ENCODE measurements around the gene KRT8.

Gene KRT8

DNA sequence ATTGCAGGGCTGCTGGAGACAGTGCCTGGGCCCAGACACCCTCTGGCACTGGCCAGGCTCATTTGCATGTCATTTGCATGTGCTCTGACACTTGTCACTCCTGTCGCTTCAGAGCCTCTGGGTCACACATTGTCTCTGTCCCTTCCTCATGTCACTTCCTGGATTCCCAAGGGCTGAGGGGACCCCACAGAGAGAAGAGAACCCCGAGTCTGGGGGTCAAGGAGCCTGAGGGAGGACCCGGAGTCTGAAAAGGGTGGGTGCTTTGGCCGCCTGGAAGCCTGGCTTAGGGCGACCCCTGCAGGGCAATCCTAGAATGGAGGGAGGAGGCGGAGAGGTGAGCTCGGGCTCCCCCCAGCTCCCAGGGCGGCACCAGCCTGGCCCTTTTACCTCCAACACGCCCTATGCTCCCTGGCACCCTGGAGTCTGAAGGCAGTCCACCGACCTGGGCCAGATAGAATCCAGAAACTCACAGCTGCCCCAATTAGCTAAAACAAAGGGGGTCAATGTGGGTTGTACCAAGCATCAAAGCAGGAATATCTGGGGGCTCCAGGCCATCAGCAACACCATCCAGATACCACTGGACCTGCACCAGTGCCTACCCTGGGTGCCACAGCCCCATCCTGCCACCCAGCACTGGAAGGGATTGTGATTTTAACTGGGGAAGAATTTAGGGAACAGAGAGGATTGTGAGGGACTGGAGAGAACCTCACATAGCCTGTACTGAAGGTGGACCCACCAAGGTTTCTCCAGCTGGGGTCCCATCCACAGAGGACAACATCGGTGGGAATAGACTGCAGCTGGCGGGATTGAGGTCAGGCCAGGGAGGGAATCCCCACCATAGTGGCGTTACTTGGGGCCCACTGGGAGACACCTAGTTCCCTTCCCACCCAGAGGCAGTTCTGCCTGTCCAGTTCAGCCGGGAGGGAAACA is 34.2 kb downstream of the KRT8 start:
- TF ChIP-seq CTCF (IDR thresholded peaks at IDR 0.05; ENCODE audit: extremely low read depth, insufficient read depth, missing control alignments), result peak; percentile 73
- DNase-seq (ENCODE audit: low spot score), result peak; percentile 85

DNA sequence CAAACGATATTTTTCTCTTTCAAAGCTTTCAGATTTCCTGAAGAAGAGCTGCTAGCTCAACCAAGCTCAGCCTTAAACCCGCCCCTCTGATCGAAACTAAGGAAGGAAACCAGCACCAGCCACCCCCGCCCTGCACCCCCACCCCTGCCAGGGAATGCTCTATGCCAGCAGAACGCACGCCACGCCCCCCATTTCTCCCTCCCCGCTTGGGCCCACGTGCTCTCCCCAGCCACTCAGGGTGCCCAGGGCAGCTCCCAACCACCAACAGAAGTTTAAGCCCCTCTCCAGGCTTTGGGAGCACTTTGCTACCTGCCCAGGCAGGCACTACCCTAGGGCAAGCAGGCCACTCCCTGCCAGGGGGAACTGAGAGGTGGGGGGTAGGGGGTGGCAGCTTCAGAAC is 37.2 kb downstream of the KRT8 start:
- in situ Hi-C loops (cut with MboI; ENCODE audit: low pct_unique_long_range_greater_than_20kb, low sequenced_read_pairs, unreplicated experiment), result no loop called here
- TF ChIP-seq CTCF (IDR thresholded peaks at IDR 0.05; ENCODE audit: extremely low read depth, insufficient read depth, missing control alignments), result no peak
- no peak for DNase-seq (ENCODE audit: low spot score)

More for the DNA sequence above, 34.2 kb downstream of the KRT8 start:
- in situ Hi-C loops (cut with MboI; ENCODE audit: low pct_unique_long_range_greater_than_20kb, low sequenced_read_pairs, unreplicated experiment), result no loop called here

- no peak for TF ChIP-seq CTCF (IDR thresholded peaks at IDR 0.05; ENCODE audit: extremely low read depth, insufficient read depth, missing control alignments)
- no peak for DNase-seq (ENCODE audit: low spot score)
- in situ Hi-C loops (cut with MboI; ENCODE audit: low pct_unique_long_range_greater_than_20kb, low sequenced_read_pairs, unreplicated experiment), result no loop called here
These were observed 37.7 kb downstream of the KRT8 start for GRCh38 chr12:52867152-52867551.

DNA sequence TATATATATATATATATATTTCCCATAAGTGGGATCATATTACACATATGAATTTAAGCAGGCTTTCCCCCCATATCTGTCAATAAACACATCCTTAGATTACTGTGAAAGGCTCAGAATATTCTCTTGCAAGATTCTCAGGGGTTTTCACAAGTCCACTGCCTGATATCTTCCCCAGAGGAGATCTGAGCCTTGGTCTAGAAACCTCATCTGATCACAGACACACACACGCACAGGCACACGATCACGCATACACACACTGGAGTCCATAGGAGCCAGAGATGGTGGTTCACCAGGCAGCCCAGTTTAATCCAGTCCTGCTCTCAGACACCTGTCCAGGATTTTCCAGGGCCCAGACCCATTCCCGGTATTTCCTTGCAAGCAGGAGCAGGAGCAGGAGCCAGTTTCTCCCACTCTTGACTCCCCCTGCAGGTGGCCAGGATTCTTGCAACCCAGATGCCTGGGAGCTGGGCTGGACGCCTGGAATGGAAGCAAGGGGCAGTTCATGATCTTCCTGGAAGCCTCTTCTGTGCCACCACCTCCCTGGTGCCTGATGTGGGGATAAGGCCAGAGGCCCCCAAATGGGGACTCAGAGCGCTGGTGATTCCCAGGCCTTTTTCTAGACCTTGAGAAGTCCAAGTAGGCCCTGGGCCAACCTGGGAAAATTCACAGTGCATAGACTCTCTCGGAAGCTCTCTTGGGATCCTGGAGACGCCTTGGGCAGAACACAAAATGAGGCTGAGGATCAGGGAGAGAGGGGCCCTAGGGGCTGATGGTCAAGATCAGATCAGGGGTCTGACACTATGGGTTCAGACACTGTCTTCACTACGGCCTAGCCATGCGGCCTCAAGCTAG is 39.6 kb downstream of the KRT8 start:
- TF ChIP-seq CTCF (IDR thresholded peaks at IDR 0.05; ENCODE audit: extremely low read depth, insufficient read depth, missing control alignments), result peak; percentile 66
- in situ Hi-C loops (cut with MboI; ENCODE audit: low pct_unique_long_range_greater_than_20kb, low sequenced_read_pairs, unreplicated experiment), result no loop called here
- DNase-seq (ENCODE audit: low spot score), result peak; percentile 62

DNA sequence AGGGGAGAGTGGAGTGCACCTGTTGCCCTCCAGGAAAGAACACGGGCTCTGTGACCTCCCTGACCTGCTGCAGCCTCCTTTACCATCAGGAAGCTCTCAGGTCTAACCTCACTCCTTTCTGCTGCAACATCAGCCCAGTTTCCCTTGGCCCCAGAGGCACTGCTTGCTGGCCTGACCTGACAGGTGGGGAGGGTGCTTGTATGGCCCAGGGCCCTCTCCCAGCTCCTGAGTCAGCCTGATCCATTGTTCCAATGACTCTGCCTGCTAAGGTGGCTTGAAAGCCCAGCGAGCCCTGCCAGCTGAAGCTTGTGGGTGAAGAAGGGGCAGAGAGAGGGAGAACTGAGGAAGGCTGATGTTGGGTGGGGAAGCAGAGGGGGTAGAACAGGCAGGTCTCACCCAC is 42.9 kb downstream of the KRT8 start:
- DNase-seq (ENCODE audit: low spot score), result no peak
- no peak for TF ChIP-seq CTCF (IDR thresholded peaks at IDR 0.05; ENCODE audit: extremely low read depth, insufficient read depth, missing control alignments)
- in situ Hi-C loops (cut with MboI; ENCODE audit: low pct_unique_long_range_greater_than_20kb, low sequenced_read_pairs, unreplicated experiment), result no loop called here

GRCh38 chr12:52861511-52861910 is 43.4 kb downstream of the KRT8 start:
- no peak for TF ChIP-seq CTCF (IDR thresholded peaks at IDR 0.05; ENCODE audit: extremely low read depth, insufficient read depth, missing control alignments)
- DNase-seq (ENCODE audit: low spot score), result no peak
- in situ Hi-C loops (cut with MboI; ENCODE audit: low pct_unique_long_range_greater_than_20kb, low sequenced_read_pairs, unreplicated experiment), result no loop called here
